Neural crest cell (in vitro differentiated cells): Measurements from ENCODE around the gene AXIN1. TPM values are rescaled to one million over a fixed set of nuclear protein-coding genes. Genes with fewer than 3 reads are reported as not detected.
A peak's percentile ranks its signal among the peaks of the same experiment; 100 is the strongest.

Source experiments
- DNase-seq: peaks from one replicate; pipeline ENCODE4 v3.0.0; 2021; ENCODE audit warnings: low read depth, mixed read lengths, low spot score
- H3K27ac Mint-ChIP-seq: one replicate; pipeline ENCODE4 v1.8.0; 2021; ENCODE audit warnings: mild to moderate bottlenecking, mixed read lengths; ENCODE audit not compliant: unreplicated experiment
- H3K27me3 Mint-ChIP-seq: 2 replicates; pipeline ENCODE4 v1.8.0; 2021; ENCODE audit warnings: low read depth, mild to moderate bottlenecking, mixed read lengths
- H3K36me3 Mint-ChIP-seq: 2 replicates; pipeline ENCODE4 v1.8.0; 2021; ENCODE audit warnings: low read depth, mild to moderate bottlenecking, mixed read lengths
- H3K4me1 Mint-ChIP-seq: 2 replicates; pipeline ENCODE4 v1.8.0; 2021; ENCODE audit warnings: mixed read lengths
- H3K4me3 Mint-ChIP-seq: one replicate; pipeline ENCODE4 v1.8.0; 2021; ENCODE audit warnings: mild to moderate bottlenecking, mixed read lengths
- H3K9me3 Mint-ChIP-seq: 2 replicates; pipeline ENCODE4 v1.8.0; 2021; ENCODE audit warnings: mixed read lengths
- CTCF ChIP-seq: fragments of 200-600 bp; sonication (generic); conservative IDR thresholded peaks from 2 replicates; pipeline ENCODE4 v1.5.0; 2021; ENCODE audit warnings: antibody characterized with exemption, mild to moderate bottlenecking
- total RNA-seq: library from RNA; stranded (reverse); gene quantifications from 2 replicates; pipeline ENCODE4 v1.2.1, GENCODE V29; 2021

The AXIN1 gene
- total RNA-seq, 1 donor from 2014 or later = 38.2 TPM

- no peaks in the 10 kb centered on the region for H3K36me3 Mint-ChIP-seq
- no peak for TF ChIP-seq CTCF
- no peaks in the 10 kb centered on the region for H3K27me3 Mint-ChIP-seq
- peak overlapping the region; percentile 35 for H3K27ac Mint-ChIP-seq
- no peaks in the 10 kb centered on the region for H3K9me3 Mint-ChIP-seq
- H3K4me1 Mint-ChIP-seq = peaks cover 5% of the 10 kb centered on the region
- no peak overlapping the region for H3K4me3 Mint-ChIP-seq
- no peak for DNase-seq
These were observed 107.4 kb downstream of the AXIN1 start for GRCh38 chr16:245105-245504.

GRCh38 chr16:243348-243747, 109.2 kb downstream of the AXIN1 start:
- no peak overlapping the region for H3K4me3 Mint-ChIP-seq
- H3K27me3 Mint-ChIP-seq = no peaks in the 10 kb centered on the region
- H3K9me3 Mint-ChIP-seq = no peaks in the 10 kb centered on the region
- TF ChIP-seq CTCF = no peak
- DNase-seq = no peak
- H3K4me1 Mint-ChIP-seq = peaks cover 11% of the 10 kb centered on the region
- H3K27ac Mint-ChIP-seq = no peak overlapping the region
- H3K36me3 Mint-ChIP-seq = no peaks in the 10 kb centered on the region

DNA sequence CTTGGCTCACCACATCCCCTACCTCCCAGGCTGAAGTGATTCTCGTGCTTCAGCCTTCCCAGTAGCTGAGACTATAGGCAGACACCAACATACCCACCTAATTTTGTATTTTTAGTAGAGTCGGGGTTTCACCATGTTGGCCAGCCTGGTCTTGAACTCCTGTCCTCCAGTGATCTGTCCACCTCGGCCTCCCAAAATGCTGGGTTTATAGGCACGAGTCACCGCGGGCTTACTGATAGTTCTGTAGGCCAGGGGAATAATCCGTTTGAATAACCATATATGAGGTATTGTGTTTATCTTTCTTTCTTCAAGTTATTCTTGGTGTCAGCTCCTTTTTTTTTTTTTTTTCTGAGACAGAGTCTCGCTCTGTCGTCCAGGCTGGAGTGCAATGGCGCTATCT, 110.2 kb downstream of the AXIN1 start:
- Mint-ChIP-seq H3K4me1 (peaks cover 8% of the 10 kb centered on the region), H3K9me3 (no peaks in the 10 kb centered on the region), H3K4me3 (no peak overlapping the region), H3K27ac (no peak overlapping the region), H3K27me3 (no peaks in the 10 kb centered on the region), H3K36me3 (no peaks in the 10 kb centered on the region)
- DNase-seq = no peak
- TF ChIP-seq CTCF = no peak

GRCh38 chr16:240559-240958, 112.0 kb downstream of the AXIN1 start:
- H3K27ac Mint-ChIP-seq = no peak overlapping the region
- H3K36me3 Mint-ChIP-seq = no peaks in the 10 kb centered on the region
- no peak for TF ChIP-seq CTCF
- no peaks in the 10 kb centered on the region for H3K27me3 Mint-ChIP-seq
- no peaks in the 10 kb centered on the region for H3K9me3 Mint-ChIP-seq
- H3K4me3 Mint-ChIP-seq = no peak overlapping the region
- no peak for DNase-seq
- H3K4me1 Mint-ChIP-seq = peaks cover 13% of the 10 kb centered on the region

DNA sequence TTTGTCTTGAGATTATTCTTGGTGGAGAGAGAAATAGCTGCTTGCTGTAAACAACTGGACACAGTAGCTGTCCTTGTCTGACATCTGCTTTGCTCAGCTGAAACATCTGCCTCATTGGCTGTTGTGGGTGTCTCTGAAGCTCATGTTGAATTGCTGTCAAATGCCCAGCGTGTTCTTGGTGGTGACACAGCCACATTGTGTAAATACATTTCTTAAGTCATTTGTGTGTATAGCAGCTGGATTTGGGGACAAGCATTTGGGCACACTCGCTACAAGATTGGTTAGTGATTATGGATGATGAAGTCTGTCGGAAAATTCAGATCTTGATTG, 112.6 kb downstream of the AXIN1 start:
- Mint-ChIP-seq H3K27me3 (no peaks in the 10 kb centered on the region), H3K27ac (no peak overlapping the region), H3K9me3 (no peaks in the 10 kb centered on the region), H3K36me3 (no peaks in the 10 kb centered on the region), H3K4me3 (peak overlapping the region; percentile 74), H3K4me1 (peaks cover 20% of the 10 kb centered on the region)
- no peak for TF ChIP-seq CTCF
- no peak for DNase-seq

Other genes with a start within 250 kb of the AXIN1 start
- gene NPRL3, start 214.1 kb downstream of the AXIN1 start, total RNA-seq = 41.5 and 45.4 TPM in 2 replicates
- gene HBZ, start 200.1 kb downstream of the AXIN1 start, total RNA-seq = not detected in 2 replicates
- gene HBM, start 186.7 kb downstream of the AXIN1 start, total RNA-seq = not detected in 2 replicates
- not detected in 2 replicates for gene HBA2, start 179.8 kb downstream of the AXIN1 start, total RNA-seq
- gene HBA1, start 176.0 kb downstream of the AXIN1 start, total RNA-seq = not detected in 2 replicates
- gene HBQ1, start 172.3 kb downstream of the AXIN1 start, total RNA-seq = 1.8 and 2.9 TPM in 2 replicates
- 177 and 192 TPM in 2 replicates for gene LUC7L, start 123.3 kb downstream of the AXIN1 start, total RNA-seq
- 89.8 and 97.8 TPM in 2 replicates for gene FAM234A, start 117.9 kb downstream of the AXIN1 start, total RNA-seq
- gene RGS11, start 76.8 kb downstream of the AXIN1 start, total RNA-seq = 1.9 and 2.8 TPM in 2 replicates
- 2.0 and 3.0 TPM in 2 replicates for gene ARHGDIG, start 72.1 kb downstream of the AXIN1 start, total RNA-seq
- gene PDIA2, start 69.6 kb downstream of the AXIN1 start, total RNA-seq = 1.4 and 2.1 TPM in 2 replicates
- gene MRPL28, start 17.8 kb upstream of the AXIN1 start, total RNA-seq = 80.4 and 84.6 TPM in 2 replicates
- gene PGAP6, start 29.3 kb upstream of the AXIN1 start, total RNA-seq = 56.4 and 62.0 TPM in 2 replicates
- 233 and 254 TPM in 2 replicates for gene NME4, start 44.5 kb upstream of the AXIN1 start, total RNA-seq
- 22.4 and 25.7 TPM in 2 replicates for gene DECR2, start 49.2 kb upstream of the AXIN1 start, total RNA-seq
- gene RAB11FIP3, start 72.9 kb upstream of the AXIN1 start, total RNA-seq = 70.5 and 72.2 TPM in 2 replicates
- gene CAPN15, start 175.0 kb upstream of the AXIN1 start, total RNA-seq = 56.9 and 60.3 TPM in 2 replicates
- gene PRR35, start 207.7 kb upstream of the AXIN1 start, total RNA-seq = not detected in 2 replicates
- 0.84 and 0.86 TPM in 2 replicates for gene NHLRC4, start 214.3 kb upstream of the AXIN1 start, total RNA-seq
- 84.9 and 91.7 TPM in 2 replicates for gene PIGQ, start 217.2 kb upstream of the AXIN1 start, total RNA-seq
- 30.9 and 31.6 TPM in 2 replicates for gene RAB40C, start 237.3 kb upstream of the AXIN1 start, total RNA-seq